Ishikawa (cell line): ENCODE measurements around the gene HIPK1.

Experiments
- CEBPB ChIP-seq: IDR thresholded peaks from 2 replicates; pipeline ENCODE4 v1.6.1; 2012
- CREB1 ChIP-seq: IDR thresholded peaks from 2 replicates; pipeline ENCODE4 v1.6.1; 2012; ENCODE audit warnings: low read depth
- EGR1 ChIP-seq: IDR thresholded peaks from 2 replicates; pipeline ENCODE4 v1.6.1; 2012
- EP300 ChIP-seq: IDR thresholded peaks from 2 replicates; pipeline ENCODE4 v1.6.1; 2012; ENCODE audit warnings: borderline replicate concordance
- FOXM1 ChIP-seq: IDR thresholded peaks from 2 replicates; pipeline ENCODE4 v1.6.1; 2012; ENCODE audit warnings: low read depth, borderline replicate concordance
- NFIC ChIP-seq: IDR thresholded peaks from 2 replicates; pipeline ENCODE4 v1.6.1; 2012
- RAD21 ChIP-seq: IDR thresholded peaks from 2 replicates; pipeline ENCODE4 v1.6.1; 2012; ENCODE audit warnings: low read depth
- TAF1 ChIP-seq: IDR thresholded peaks from 2 replicates; pipeline ENCODE4 v1.6.1; 2012; ENCODE audit warnings: low read depth, mild to moderate bottlenecking
- TCF12 ChIP-seq: IDR thresholded peaks from 2 replicates; pipeline ENCODE4 v1.6.1; 2012; ENCODE audit warnings: low read depth
- TEAD4 ChIP-seq: IDR thresholded peaks from 2 replicates; pipeline ENCODE4 v1.6.1; 2012
- YY1 ChIP-seq: IDR thresholded peaks from 2 replicates; pipeline ENCODE4 v1.6.1; 2012; ENCODE audit warnings: low read depth
- ZBTB7A ChIP-seq: IDR thresholded peaks from 2 replicates; pipeline ENCODE4 v1.6.1; 2012; ENCODE audit warnings: low read depth
- TF ChIP-seq, protein P1 (sequence below): IDR thresholded peaks from 2 replicates; pipeline ENCODE4 v1.6.1; 2012
- TF ChIP-seq, protein P2 (sequence below): IDR thresholded peaks from 2 replicates; pipeline ENCODE4 v1.6.1; 2012; ENCODE audit warnings: low read depth, mild to moderate bottlenecking
- TF ChIP-seq, protein P3 (sequence below): IDR thresholded peaks from 2 replicates; pipeline ENCODE4 v1.6.1; 2012

Gene HIPK1

DNA sequence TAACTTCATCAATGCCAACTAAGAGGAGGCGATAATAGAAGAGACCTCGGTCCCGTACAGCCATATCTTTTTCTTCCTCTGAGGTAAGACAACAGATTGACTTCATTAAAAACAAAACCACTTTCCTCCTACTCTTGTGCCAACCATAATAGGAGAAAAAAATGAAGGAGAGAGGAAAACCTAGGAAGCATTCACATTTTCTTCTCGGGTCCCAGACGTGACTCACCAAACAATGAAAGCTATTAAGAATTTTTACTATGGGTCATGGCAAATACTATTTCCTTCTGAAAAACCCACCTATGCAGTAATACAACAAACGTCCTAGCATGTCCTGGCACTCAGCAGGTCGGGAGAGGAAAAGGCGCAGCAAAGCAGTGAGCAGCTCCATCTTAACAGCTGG lies 33.2 kb upstream of the HIPK1 start:
- TF ChIP-seq, protein P1, sequence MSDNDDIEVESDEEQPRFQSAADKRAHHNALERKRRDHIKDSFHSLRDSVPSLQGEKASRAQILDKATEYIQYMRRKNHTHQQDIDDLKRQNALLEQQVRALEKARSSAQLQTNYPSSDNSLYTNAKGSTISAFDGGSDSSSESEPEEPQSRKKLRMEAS = no peak
- TF ChIP-seq CEBPB = no peak

DNA sequence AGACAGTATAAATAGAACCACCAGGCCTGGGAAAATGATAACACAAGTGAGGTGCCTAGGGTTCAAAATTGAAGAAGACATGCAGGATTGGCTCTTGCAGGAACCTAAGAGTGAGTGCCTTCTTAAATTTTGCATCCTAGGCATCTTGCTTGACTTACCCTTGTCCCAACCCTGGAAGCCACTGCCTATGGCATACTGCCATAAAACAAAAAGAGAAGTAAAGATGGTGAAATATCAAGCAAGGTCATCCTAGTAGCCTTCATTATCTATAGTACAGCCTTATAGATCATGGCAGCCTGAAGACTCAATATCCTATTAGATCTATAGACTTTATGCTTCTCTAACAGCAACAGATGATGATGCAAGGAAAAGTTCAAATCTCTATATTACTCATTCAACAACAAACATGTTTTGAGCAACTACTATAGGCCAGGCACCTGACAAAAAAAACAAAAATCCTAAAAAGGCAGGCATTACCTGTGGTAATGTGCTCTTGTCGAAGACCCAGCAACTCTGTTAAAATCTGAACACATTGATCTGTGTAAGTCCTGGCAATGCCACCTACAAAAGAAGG lies 30.8 kb upstream of the HIPK1 start:
- TF ChIP-seq FOXM1 (no peak), NFIC (no peak)
- TF ChIP-seq, protein P2, sequence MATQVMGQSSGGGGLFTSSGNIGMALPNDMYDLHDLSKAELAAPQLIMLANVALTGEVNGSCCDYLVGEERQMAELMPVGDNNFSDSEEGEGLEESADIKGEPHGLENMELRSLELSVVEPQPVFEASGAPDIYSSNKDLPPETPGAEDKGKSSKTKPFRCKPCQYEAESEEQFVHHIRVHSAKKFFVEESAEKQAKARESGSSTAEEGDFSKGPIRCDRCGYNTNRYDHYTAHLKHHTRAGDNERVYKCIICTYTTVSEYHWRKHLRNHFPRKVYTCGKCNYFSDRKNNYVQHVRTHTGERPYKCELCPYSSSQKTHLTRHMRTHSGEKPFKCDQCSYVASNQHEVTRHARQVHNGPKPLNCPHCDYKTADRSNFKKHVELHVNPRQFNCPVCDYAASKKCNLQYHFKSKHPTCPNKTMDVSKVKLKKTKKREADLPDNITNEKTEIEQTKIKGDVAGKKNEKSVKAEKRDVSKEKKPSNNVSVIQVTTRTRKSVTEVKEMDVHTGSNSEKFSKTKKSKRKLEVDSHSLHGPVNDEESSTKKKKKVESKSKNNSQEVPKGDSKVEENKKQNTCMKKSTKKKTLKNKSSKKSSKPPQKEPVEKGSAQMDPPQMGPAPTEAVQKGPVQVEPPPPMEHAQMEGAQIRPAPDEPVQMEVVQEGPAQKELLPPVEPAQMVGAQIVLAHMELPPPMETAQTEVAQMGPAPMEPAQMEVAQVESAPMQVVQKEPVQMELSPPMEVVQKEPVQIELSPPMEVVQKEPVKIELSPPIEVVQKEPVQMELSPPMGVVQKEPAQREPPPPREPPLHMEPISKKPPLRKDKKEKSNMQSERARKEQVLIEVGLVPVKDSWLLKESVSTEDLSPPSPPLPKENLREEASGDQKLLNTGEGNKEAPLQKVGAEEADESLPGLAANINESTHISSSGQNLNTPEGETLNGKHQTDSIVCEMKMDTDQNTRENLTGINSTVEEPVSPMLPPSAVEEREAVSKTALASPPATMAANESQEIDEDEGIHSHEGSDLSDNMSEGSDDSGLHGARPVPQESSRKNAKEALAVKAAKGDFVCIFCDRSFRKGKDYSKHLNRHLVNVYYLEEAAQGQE = no peak
- TF ChIP-seq, protein P3, sequence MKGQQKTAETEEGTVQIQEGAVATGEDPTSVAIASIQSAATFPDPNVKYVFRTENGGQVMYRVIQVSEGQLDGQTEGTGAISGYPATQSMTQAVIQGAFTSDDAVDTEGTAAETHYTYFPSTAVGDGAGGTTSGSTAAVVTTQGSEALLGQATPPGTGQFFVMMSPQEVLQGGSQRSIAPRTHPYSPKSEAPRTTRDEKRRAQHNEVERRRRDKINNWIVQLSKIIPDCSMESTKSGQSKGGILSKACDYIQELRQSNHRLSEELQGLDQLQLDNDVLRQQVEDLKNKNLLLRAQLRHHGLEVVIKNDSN = no peak

DNA sequence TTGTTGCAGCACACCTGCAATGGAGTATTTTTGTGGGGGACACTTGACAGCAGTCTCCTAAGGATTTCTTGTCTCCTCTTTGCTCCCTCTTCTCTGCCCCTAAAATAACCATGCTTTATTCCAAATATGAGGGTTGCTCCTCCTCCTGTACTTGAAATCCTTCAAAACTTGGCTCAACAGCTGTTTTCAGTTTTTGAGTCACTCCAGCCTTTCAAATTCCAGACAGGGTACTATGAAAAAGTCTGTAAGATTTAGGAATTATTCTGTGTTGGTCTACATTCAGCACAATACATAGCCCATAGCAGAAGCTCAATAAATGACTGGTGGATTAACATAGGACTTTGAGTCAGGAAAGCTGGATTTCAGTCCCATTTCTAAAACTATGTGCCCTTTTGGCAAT lies 30.0 kb upstream of the HIPK1 start:
- TF ChIP-seq, protein P2 = no peak
- TF ChIP-seq YY1 (no peak), CREB1 (no peak), RAD21 (no peak), NFIC (no peak), CEBPB (no peak), TCF12 (no peak), ZBTB7A (no peak), EP300 (no peak), TAF1 (no peak), FOXM1 (no peak), TEAD4 (no peak)
- TF ChIP-seq, protein P3 = no peak
- TF ChIP-seq, protein P1 = no peak

DNA sequence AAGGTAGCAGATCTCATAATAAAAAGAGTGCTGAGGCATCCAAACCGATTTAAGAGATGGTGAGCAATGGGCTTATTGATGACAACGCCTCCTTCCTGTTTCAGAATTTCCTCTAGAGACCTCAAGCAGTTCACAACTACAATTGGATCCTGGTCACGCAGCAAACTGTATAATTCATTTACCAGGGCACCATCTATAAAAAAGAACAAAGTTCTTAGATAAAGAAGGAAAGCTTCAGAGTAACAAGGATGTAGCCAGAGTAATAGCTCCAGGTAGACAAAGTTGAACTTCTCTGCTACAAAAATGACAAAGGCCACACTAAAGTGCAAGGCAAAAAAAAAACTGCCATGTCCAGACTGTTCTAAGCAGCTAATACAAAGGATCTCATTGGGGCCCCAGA lies 27.9 kb upstream of the HIPK1 start:
- TF ChIP-seq, protein P2 = no peak
- TF ChIP-seq CEBPB = no peak
- no peak for TF ChIP-seq EP300
- no peak for TF ChIP-seq FOXM1
- TF ChIP-seq ZBTB7A = no peak
- TF ChIP-seq NFIC = no peak
- TF ChIP-seq TEAD4 = no peak
- TF ChIP-seq TCF12 = no peak
- TF ChIP-seq, protein P1 = no peak
- no peak for TF ChIP-seq YY1
- TF ChIP-seq, protein P3 = no peak
- TF ChIP-seq RAD21 = no peak
- TF ChIP-seq TAF1 = no peak
- TF ChIP-seq EGR1 = no peak
